Bone marrow (tissue), 2 donors: ENCODE measurements around the gene RAPSN.

ENCODE experiments used
- DNase-seq, 2 donors: peaks; one replicate each; lab custom pipeline; 2025; lab: John Stamatoyannopoulos, UW

Gene RAPSN

DNA sequence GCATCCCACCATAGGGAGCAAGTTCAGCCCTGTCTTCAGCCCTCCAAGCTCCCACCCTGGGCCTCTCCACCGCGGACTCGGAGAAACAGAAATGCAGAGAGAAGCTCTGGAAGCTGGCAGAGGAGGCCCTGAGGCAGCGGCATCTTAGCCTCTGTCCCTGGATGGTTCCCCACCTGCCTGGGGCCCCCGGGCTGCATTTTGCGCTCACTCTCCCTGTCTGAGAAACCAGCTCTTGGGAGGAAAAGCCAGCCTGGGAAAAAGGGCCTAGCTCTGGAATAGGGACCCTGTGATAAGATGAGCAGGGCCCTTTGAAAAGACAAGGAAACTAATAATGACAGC lies 58.5 kb downstream of the RAPSN start:
- no peak for DNase-seq

DNA sequence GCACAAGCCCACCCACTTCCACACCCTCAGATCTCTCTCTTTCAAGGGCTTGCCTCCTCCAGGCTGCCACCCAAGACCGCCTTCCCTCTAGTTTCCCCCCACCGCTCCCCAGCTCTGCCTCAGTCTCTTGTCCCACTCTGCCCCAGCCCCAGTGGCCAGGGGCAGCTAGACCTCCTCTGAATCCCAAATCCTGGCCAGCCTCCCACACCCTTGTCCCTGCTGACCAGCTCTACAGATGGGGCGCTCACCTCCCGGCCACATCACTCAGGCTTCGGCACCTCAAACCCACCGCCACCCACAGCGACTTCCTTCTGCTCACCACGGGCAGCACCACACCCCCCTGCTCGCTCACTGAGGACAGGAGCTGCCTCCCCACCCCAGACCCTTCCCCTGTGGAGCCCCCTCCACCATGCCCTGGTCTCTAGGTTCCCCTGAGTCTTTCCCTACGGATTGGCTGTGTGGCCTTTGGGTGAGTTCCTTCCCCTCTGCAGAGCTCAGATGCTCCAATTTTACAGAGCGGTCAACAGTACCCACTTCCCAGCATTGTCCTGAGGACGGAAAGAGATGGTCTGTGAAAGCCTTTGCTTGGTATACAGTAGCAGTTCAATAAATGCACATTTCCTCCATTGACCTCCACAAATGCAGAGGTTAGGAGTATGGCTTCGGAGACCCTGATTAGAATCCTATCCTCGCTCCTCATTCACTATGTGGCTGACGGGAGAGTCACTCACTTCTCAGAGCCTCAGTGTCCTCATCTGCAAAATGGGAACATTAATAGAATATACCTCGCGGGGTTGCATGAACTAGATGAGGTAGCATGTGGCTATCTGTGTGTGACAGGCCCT lies 59.1 kb downstream of the RAPSN start:
- DNase-seq = no peak

DNA sequence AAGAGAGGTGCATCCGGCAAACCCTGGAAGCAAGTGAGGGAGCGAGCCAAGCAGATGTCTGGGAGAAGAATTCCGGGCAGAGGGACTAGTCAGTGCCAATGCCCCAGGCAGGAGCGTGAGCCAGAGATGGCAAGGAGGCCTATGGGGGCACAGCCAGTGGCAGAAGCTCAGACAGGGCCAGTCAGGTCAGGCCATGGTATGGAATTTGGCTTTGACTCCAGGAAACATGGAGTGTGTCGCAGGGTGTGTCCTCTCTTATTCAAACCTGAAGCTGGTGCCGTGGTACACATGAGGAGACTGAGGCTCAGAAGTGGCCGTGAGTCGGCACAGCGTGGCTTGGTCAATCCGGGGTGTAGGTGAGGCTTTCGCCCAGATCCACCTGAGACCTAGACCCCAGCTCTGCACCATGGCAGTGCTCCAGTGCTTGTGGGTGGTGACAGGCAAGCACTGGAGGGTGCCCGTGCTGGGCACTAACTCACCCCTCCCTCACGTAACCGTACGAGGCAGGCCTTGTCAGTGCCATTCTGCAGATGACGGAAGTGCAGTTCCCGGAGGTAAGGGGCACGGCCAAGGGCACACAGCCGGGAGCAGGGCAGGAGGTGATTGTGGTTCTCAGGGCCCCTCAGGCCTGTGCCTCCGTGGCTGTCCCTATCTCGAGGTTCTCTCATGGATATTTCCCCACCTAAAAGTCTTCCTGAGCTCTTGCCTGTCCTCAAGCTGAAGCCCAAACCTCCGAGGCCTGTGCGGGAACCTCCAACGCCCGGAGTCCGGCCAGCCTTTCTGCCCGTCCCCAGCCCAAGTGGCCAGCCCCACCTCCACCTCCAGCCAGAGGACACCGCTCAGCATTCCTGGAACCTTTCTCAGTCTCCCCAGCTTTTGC lies 60.0 kb downstream of the RAPSN start:
- DNase-seq = no peak

DNA sequence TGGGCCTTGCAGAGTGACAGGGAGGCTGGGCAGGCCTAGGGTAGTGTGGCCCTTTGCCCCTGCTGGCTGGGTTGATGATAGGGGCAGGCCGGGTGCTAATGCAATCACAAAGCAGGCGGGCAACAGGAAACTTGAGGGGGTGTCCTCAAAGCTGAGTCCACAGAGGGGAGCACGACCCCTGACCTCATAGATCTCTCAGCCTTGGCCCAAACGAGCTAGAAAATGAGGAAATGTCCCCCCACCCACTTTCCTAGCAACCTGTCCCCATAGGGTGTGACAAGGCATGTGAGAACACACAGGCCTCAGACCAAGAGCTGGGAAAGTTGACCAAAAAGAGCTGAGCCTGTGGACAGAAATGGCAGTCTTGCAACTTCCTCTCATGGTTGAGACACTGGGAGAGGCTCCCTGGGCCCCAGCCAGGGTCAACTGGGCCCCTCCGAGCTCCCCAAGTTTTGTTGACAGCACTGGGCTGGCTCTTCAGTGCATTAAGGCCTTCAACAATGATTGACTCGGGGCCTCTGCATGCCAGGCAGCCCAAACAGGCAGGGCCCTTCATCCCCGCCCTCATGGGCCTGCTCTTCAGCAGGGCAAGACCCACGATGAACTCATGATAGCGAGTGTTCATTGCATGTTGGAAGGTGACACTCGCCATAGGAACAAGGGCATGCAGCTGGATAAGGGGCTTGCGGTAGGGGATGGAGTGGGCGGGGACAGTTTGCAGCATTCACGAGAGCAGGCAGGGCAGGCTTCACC lies 60.8 kb downstream of the RAPSN start:
- DNase-seq = peak in 1 of 2 donors; percentile 27
